GM12878 (cell line): ENCODE results near the gene PPT2. TPM values are rescaled to one million over a fixed set of nuclear protein-coding genes. Genes with fewer than 3 reads are reported as not detected.

Source experiments
- ATAC-seq: fragments of 200-7000 bp; cut with Tn5 transposase; 3 replicates; pipeline ENCODE4 v1.9.1; 2020; ENCODE audit warnings: mild to moderate bottlenecking, moderate library complexity
- BruUV-seq: library from RNA; stranded (reverse); fragments of 400-500 nt; replicated peaks from 2 replicates; lab custom pipeline; 2021; lab: Mats Ljungman, UMichigan
- CTCF ChIA-PET: fragments of 300-600 bp; sonication (Branson Sonifier 250); formaldehyde crosslinking; extraction: SDS; loops from one replicate; lab custom pipeline; 2021; ENCODE audit warnings: inconsistent platforms; lab: Yijun Ruan, JAX
- POLR2A ChIA-PET: fragments of 350-600 bp; formaldehyde crosslinking; extraction: SDS; loops from one replicate; lab custom pipeline; 2021; ENCODE audit warnings: inconsistent platforms; lab: Charles Lee
- RAD21 ChIA-PET: fragments of 300-600 bp; sonication (Branson Sonifier 250); formaldehyde crosslinking; loops from one replicate; lab custom pipeline; 2023; ENCODE audit warnings: antibody characterized with exemption; ENCODE audit not compliant: unreplicated experiment; lab: Charles Lee
- SMC1A ChIA-PET: fragments of 300-600 bp; sonication (Branson Sonifier 250); formaldehyde crosslinking; loops from one replicate; lab custom pipeline; 2023; ENCODE audit not compliant: unreplicated experiment, uncharacterized antibody; lab: Charles Lee
- DNase-seq: peaks from one replicate; pipeline ENCODE4 v3.0.0-alpha.2; 2011; ENCODE audit warnings: low read depth, low spot score
- FAIRE-seq: peaks from 3 replicates; lab custom pipeline; 2011; peaks lifted over from hg19 to GRCh38; lab: Jason Lieb, UNC
- H2AFZ ChIP-seq: 2 replicates; pipeline ENCODE4 v1.6.0; 2011; ENCODE audit warnings: low read depth, low read length, control low read depth; ENCODE audit not compliant: control insufficient read depth
- H3K27ac ChIP-seq: 2 replicates; pipeline ENCODE4 v1.5.1; 2011; ENCODE audit warnings: control low read depth; ENCODE audit not compliant: control insufficient read depth, insufficient read depth
- H3K27me3 ChIP-seq, 2 experiments: replicated peaks in 1 of 2; 2 replicates each; pipeline versions ENCODE4 v1.6.0 to v1.6.1; 2011; ENCODE audit warnings: low read length in 1 of 2; ENCODE audit not compliant: control insufficient read depth in 2 of 2, insufficient read depth in 2 of 2
- H3K36me3 ChIP-seq, 2 experiments: 2 replicates each; pipeline ENCODE4 v1.5.1; 2011; ENCODE audit warnings: low read length in 1 of 2; ENCODE audit not compliant: control insufficient read depth in 2 of 2, insufficient read depth in 2 of 2
- H3K4me1 ChIP-seq: 2 replicates; pipeline ENCODE4 v1.6.1; 2011; ENCODE audit warnings: mild to moderate bottlenecking, low read length, moderate library complexity, mixed read lengths; ENCODE audit not compliant: control insufficient read depth, insufficient read depth
- H3K4me2 ChIP-seq: 2 replicates; pipeline ENCODE4 v1.6.0; 2011; ENCODE audit warnings: control low read depth; ENCODE audit not compliant: control insufficient read depth, insufficient read depth
- H3K4me3 ChIP-seq: fragments of 200-600 bp; sonication (generic); 2 replicates; pipeline ENCODE4 v1.5.1; 2016
- H3K79me2 ChIP-seq: 2 replicates; pipeline ENCODE4 v1.6.0; 2011; ENCODE audit warnings: low read length; ENCODE audit not compliant: control insufficient read depth, insufficient read depth
- H3K9ac ChIP-seq: 2 replicates; pipeline ENCODE4 v1.8.0; 2011; ENCODE audit warnings: low read length, control low read depth, mixed read lengths; ENCODE audit not compliant: control insufficient read depth, insufficient read depth
- H3K9me3 ChIP-seq: replicated peaks from 3 replicates; pipeline ENCODE4 v1.5.1; 2011; ENCODE audit warnings: mild to moderate bottlenecking, low read length; ENCODE audit not compliant: control insufficient read depth, insufficient read depth
- H4K20me1 ChIP-seq: 2 replicates; pipeline ENCODE4 v1.6.0; 2011; ENCODE audit not compliant: control insufficient read depth, insufficient read depth
- MTA2 ChIP-seq: fragments of 450-650 bp; IDR thresholded peaks from 2 replicates; pipeline ENCODE4 v1.6.1; 2016; ENCODE audit warnings: low read depth, mild to moderate bottlenecking, moderate library complexity
- MYB ChIP-seq: fragments of 150-350 bp; IDR thresholded peaks from 2 replicates; pipeline ENCODE4 v1.6.1; 2014; ENCODE audit warnings: mild to moderate bottlenecking, low read depth, low read length, borderline replicate concordance
- NR2C1 ChIP-seq: fragments of 450-650 bp; IDR thresholded peaks from 2 replicates; pipeline ENCODE4 v1.6.1; 2017; ENCODE audit warnings: antibody characterized with exemption, mild to moderate bottlenecking, moderate library complexity
- NR2F1 ChIP-seq: fragments of 450-650 bp; conservative IDR thresholded peaks from 2 replicates; pipeline ENCODE4 v1.6.1; 2017; ENCODE audit warnings: mild to moderate bottlenecking
- RAD51 ChIP-seq: fragments of 450-650 bp; IDR thresholded peaks from 2 replicates; pipeline ENCODE4 v1.6.1; 2016; ENCODE audit warnings: moderate library complexity, mild to moderate bottlenecking, inconsistent platforms
- WGBS: methylation state at CpG from one replicate; pipeline ENCODE4 v1.1.6; 2016; ENCODE audit warnings: low lambda C conversion rate; ENCODE audit not compliant: insufficient replicate concordance, insufficient coverage; ENCODE audit errors: missing lambda C conversion rate; 5-methylcytosine and 5-hydroxymethylcytosine counted together
- in situ Hi-C: fragments of 300-500 bp; cut with MboI; formaldehyde crosslinking; loops from 9 replicates; pipeline ENCODE4 v1.14.3; 2018; ENCODE audit warnings: mixed read lengths
- intact Hi-C: fragments of 100-400 bp; cut with micrococcal nuclease; formaldehyde crosslinking; loops from one replicate; pipeline ENCODE4 v1.14.2; 2022; ENCODE audit not compliant: unreplicated experiment
- polyA plus RNA-seq, 11 experiments: library from polyadenylated mRNA; depleted of rRNA in 4 of 11; unstranded in 6 of 11; stranded (reverse) in 5 of 11; fragments of >200 nt; fragmentation: Nextera tagmentation in 4 of 11; fragmentation: Illumina TruSeq in 1 of 11; extraction: Ambion mirVana in 4 of 11; extraction: Trizol in 1 of 11; gene quantifications; 1 replicate in 1 of 11; 2 replicates in 10 of 11; pipeline versions ENCODE4 v1.2.1 to v1.2.3, GENCODE V29; 2011 to 2016; ENCODE audit warnings: inconsistent platforms in 2 of 11, missing spikeins in 2 of 11, low read depth in 1 of 11
- total RNA-seq, 4 experiments: library from RNA; depleted of rRNA in 3 of 4; stranded (reverse); fragments of >200 nt in 3 of 4; fragmentation: Illumina TruSeq in 1 of 4; extraction: Trizol in 1 of 4; gene quantifications; 2 replicates each; pipeline versions ENCODE4 v1.2.1 to v1.2.3, GENCODE V29; 2013 to 2021
- TF ChIP-seq, protein P1 (sequence below): fragments of 150-350 bp; IDR thresholded peaks from 2 replicates; pipeline ENCODE4 v1.6.1; 2014; ENCODE audit warnings: mild to moderate bottlenecking, low read depth, low read length
- TF ChIP-seq, protein P2 (sequence below): fragments of 450-650 bp; IDR thresholded peaks from 2 replicates; pipeline ENCODE4 v1.6.1; 2014; ENCODE audit warnings: mild to moderate bottlenecking
- TF ChIP-seq, protein P3 (sequence below): fragments of 150-350 bp; IDR thresholded peaks from 2 replicates; pipeline ENCODE4 v1.6.1; 2016; ENCODE audit warnings: low read depth, low read length

The PPT2 gene
- total and polyA plus RNA-seq, 10 of the 15 experiments (the other 5 are each of a cell fraction or from before 2014, with no cell fraction given), result 1.3 to 25.5 (median 5.5) TPM

DNA sequence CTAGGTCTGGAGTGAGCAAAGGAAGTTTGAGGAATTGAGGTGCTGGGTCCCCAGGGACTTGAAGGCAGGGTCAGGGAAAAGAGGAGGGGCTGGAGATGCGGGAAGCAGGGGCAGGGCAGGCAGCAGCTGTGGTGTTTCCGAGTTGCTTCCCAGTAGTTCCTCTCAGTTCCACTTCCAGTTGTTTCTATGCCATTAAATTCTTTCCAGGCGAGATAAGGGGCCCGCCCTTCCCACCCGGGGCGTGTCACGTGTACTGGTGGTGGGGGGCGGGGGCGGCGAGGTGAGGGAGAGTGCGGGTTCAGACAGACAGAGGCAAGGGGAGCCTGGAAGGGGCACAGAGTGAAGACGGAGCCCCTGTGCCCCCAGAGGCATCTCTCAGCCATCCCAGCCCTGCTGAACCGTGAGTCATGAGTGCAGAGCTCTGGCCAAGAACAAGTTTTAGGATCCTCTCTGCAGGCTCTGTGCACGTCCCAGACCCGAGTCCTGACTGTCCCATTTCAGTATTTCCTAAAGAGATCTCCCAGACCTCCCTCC lies 45.8 kb upstream of the PPT2 start:
- Histone ChIP-seq H3K36me3 (no peaks in the 10 kb centered on the region), H3K9ac (no peak overlapping the region), H3K27ac (no peak overlapping the region), H2AFZ (no peak overlapping the region), H3K27me3 (peaks cover 0 to 4% of the 10 kb centered on the region in 2 experiments; a peak in 2 of 4 replicates), H3K79me2 (no peaks in the 10 kb centered on the region), H3K4me1 (no peaks in the 10 kb centered on the region), H3K4me3 (no peak overlapping the region), H3K4me2 (no peak overlapping the region), H3K9me3 (no peaks in the 10 kb centered on the region), H4K20me1 (no peaks in the 10 kb centered on the region)
- POLR2A ChIA-PET, result interaction anchor here (0.6 to 1.1 kb wide), 2 partner anchors 16 to 87 kb away, joined by 4 to 5 read pairs; no protein-coding TSS in a partner anchor
- no TSS peak for BruUV-seq
- in situ Hi-C loops, result no loop called here
- DNase-seq, result no peak
- RAD21 ChIA-PET, result no interaction called here
- WGBS, result 0% methylated on average over 5 of the region's 15 CpGs
- FAIRE-seq, result no peak
- ATAC-seq, result no peak; the same call in 1 of the 3 replicates
- TF ChIP-seq MTA2 (no peak), NR2F1 (no peak), NR2C1 (no peak), RAD51 (no peak), MYB (no peak)
- TF ChIP-seq, protein P1, sequence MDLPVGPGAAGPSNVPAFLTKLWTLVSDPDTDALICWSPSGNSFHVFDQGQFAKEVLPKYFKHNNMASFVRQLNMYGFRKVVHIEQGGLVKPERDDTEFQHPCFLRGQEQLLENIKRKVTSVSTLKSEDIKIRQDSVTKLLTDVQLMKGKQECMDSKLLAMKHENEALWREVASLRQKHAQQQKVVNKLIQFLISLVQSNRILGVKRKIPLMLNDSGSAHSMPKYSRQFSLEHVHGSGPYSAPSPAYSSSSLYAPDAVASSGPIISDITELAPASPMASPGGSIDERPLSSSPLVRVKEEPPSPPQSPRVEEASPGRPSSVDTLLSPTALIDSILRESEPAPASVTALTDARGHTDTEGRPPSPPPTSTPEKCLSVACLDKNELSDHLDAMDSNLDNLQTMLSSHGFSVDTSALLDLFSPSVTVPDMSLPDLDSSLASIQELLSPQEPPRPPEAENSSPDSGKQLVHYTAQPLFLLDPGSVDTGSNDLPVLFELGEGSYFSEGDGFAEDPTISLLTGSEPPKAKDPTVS, result no peak
- TF ChIP-seq, protein P2, sequence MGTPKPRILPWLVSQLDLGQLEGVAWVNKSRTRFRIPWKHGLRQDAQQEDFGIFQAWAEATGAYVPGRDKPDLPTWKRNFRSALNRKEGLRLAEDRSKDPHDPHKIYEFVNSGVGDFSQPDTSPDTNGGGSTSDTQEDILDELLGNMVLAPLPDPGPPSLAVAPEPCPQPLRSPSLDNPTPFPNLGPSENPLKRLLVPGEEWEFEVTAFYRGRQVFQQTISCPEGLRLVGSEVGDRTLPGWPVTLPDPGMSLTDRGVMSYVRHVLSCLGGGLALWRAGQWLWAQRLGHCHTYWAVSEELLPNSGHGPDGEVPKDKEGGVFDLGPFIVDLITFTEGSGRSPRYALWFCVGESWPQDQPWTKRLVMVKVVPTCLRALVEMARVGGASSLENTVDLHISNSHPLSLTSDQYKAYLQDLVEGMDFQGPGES, result no peak
- TF ChIP-seq, protein P3, sequence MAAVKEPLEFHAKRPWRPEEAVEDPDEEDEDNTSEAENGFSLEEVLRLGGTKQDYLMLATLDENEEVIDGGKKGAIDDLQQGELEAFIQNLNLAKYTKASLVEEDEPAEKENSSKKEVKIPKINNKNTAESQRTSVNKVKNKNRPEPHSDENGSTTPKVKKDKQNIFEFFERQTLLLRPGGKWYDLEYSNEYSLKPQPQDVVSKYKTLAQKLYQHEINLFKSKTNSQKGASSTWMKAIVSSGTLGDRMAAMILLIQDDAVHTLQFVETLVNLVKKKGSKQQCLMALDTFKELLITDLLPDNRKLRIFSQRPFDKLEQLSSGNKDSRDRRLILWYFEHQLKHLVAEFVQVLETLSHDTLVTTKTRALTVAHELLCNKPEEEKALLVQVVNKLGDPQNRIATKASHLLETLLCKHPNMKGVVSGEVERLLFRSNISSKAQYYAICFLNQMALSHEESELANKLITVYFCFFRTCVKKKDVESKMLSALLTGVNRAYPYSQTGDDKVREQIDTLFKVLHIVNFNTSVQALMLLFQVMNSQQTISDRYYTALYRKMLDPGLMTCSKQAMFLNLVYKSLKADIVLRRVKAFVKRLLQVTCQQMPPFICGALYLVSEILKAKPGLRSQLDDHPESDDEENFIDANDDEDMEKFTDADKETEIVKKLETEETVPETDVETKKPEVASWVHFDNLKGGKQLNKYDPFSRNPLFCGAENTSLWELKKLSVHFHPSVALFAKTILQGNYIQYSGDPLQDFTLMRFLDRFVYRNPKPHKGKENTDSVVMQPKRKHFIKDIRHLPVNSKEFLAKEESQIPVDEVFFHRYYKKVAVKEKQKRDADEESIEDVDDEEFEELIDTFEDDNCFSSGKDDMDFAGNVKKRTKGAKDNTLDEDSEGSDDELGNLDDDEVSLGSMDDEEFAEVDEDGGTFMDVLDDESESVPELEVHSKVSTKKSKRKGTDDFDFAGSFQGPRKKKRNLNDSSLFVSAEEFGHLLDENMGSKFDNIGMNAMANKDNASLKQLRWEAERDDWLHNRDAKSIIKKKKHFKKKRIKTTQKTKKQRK, result no peak
- intact Hi-C loops, result no loop called here
- SMC1A ChIA-PET, result no interaction called here
- CTCF ChIA-PET, result interaction anchor here (2.4 kb wide), 1 partner anchor 10 kb away, joined by 6 read pairs; no protein-coding TSS in a partner anchor
